Stimulated activated CD8-positive, alpha-beta memory T cell treated with anti-CD3 and anti-CD28 coated beads, Interleukin-7, amount 100 ng/mL, for 4 hours (primary cell): ENCODE measurements around the gene LPAR1.
"Not testable (repeated sequence)": the region's sequence is repeated elsewhere in the genome, so short reads cannot be mapped to it uniquely, and the experiment has no call there.

Experiments used
- DNase-seq, 2 donors: peaks; one replicate each; pipeline ENCODE4 v3.0.0-alpha.2; 2020; ENCODE audit warnings: low read depth in 2 of 2

Gene LPAR1

DNA sequence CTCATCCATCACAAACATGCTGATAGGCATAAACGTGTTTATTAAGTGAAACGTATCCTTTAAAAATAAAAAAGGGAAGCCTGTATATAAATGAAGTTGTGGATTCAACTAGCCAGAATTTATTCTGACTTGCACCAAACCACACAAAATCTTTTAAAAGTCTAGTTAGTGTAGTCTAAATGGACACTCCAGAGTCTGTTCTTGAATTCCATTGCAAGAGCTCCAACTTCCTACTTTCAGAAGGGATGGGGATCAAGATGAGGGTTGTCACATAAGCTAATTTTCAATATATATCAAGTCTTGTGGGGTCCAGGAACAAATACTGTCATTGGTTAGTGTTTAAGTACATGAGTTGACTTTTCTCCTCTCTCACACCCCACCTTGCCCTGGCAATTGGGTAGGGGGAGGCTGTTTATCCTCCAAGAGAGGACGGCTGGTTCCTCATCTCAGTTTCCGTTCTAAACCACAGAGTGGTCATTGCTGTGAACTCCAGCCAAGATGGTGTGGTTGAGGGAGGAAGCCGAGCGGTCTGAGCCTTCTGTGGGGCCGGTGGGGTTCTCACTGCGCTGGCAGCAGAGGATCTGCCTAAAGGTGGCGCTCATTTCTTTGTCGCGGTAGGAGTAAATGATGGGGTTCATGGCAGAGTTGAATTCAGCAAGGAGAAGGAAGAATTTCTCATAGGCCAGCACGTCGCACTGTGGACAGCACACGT is 163.2 kb downstream of the LPAR1 start:
- no peak for DNase-seq

DNA sequence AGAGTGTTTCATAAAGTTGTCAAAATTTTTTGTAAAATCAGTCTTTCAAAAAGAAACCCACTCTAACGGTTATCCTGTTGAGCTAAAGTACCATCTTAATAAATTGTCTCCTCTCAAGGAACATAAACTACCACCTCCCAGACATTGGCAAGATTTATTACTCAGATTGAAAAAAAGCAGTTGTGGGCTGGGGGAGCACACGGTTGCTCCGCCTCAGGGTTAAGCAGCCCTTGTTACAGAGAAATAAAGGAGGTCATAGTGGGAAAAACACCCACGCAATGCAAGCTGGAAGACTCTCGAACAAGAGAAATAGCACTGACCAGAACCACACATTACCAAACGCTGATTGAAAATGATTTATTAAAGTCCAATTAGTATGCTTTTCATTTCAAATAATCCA is 165.3 kb downstream of the LPAR1 start:
- DNase-seq = no peak

DNA sequence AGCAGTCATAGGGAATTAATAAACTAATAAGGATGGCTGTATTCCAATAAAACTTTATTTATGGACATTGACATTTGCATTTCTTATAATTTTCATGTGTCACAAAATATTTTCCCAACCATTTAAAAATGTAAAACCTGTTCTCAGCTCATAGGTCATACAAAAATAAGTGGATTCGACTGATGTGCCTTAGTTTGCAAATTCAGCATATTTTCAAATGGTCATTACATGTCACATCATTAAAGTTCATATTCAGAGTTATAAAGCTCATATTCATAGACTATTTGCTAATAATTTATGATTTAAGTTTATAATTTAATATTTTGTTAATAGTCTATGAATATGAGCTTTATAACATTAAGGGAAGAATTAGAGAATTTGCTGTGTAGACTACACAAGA is 166.5 kb downstream of the LPAR1 start:
- DNase-seq = no peak

DNA sequence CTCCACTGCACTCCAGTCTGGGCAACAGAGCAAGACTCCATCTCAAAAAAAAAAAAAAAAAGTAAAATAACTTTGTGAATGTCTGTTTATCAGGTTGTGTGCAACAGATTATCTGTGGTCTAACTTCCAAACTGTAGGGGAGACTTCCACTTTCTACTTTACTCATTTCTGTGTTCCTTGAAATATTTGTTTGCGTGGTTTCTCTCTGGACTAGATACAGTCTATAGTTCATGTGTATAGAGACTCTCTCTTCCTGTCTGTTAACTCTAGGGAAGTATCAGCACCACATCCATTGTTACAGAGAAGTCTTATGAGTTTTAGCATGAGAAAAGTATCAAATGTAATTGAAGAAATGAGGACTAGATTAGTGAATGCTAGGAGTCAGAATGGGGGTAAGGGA is 168.3 kb downstream of the LPAR1 start:
- no peak for DNase-seq

DNA sequence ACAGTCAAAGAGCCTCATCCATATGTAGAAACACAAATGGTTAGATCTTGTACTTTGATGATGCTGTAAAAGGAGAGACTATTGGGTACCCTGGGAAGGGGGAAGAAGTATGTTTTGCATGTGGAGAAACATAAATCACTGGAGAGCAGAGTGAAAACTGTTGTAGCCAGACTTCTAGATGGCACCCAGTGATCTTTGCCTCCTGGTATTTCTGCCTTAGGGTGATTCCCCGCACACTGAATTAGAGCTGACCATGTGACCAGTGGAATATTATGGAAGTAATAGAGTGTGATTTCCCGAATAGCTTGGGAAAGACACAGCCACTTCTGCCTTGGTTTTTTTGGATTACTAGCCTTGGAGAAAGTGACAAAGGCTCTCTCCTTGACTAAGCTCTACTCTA is 174.3 kb downstream of the LPAR1 start:
- DNase-seq = no peak

DNA sequence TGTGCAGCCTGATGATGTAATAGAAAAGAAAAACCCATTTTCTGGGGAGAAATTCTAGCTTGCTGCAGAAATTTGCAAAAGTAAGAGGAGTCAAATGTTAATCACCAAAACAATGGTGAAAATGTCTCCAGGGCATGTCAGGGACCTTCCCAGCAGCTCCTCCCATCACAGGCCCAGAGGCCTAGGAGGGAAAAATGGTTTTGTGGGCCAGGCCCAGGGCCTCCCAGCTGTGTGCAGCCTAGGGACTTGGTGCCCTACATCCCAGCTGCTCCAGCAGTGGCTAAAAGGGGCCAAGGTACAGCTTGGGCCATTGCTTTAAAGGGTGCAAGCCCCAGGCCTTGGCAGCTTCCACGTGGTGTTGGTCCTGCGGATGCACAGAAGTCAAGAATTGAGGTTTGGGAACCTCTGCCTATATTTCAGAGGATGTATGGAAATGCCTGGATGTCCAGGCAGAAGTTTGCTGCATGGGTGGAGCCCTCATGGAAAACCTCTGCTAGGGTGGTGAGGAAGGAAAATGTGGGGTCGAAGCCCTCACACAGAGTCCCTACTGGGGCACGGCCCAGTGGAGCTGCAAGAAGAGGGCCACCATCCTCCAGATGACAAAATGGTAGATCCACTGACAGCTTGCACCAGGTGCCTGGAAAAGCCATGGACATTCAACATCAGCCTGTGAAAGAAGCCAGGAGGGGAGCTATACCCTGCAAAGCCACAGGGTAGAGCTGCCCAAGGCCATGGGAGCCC is 176.7 kb downstream of the LPAR1 start:
- not testable (repeated sequence) for DNase-seq

DNA sequence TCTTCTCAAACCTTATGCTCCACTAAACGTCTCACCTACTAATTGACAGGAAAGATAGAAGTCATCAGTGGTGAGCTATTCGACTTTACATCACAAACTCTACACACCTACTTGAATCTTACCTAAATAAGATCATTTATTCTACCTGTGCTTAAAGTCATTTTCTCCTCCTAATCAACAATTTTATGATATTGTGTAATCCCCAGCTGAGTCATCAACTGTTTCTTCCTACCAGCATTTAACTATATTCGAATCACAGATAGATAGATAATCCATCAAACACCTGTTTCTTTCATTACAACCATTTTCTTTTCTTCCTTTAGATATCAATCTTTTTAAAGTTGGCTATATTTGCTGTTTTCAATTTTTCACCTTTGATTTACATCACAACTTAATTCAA is 181.5 kb downstream of the LPAR1 start:
- no peak for DNase-seq

DNA sequence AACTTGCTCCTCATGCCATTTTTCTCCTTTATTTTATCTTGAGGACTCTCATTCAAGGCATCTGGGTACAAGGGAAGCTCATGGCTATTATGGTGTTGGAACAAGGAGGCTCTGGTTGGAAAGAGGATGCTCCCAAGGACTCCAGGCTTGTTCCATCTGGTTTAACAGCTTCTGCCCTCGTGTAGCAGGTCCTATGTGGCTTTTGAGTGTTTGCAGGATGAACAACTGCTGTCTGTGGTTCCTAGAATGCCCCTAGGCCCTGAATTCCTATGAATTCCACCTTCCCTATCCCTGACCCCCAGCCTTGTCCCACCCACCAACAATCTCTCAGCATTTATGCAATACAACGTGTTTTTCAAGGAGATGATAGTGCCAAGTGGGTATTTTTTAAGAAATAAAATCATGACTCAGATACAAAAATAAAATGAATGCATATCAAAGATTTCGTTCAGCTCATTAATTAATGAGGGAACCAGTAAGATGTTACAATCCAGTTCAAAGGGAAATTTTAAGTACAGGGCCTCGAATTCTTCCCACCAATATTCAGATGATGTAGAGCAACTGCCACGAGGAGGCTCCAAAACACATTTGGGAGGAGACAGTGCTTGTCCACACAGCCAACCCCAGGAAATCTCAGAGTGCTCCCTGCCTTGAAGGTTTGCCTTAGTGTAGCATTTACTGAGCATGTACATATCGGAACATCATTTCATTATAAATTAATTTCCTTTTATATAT is 187.7 kb downstream of the LPAR1 start:
- no peak for DNase-seq

DNA sequence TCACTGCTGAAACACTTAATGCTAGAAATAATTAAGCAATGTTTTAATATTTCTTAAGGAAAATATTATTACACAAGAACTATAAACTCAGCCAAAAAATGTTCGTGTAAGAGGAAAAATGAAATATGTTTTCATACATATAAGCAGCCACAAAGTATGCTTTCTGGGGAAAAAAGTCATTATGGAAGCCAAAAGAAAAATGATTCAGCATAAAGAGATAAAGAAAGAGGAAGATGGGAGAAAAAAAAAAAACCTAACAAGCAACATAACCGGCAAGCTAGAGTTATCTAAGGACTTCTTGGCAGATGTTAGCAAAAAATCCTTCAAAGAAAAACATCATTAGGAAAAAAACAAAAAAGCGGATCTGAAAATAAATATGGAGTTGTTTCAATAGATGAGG is 190.6 kb downstream of the LPAR1 start:
- DNase-seq = no peak

DNA sequence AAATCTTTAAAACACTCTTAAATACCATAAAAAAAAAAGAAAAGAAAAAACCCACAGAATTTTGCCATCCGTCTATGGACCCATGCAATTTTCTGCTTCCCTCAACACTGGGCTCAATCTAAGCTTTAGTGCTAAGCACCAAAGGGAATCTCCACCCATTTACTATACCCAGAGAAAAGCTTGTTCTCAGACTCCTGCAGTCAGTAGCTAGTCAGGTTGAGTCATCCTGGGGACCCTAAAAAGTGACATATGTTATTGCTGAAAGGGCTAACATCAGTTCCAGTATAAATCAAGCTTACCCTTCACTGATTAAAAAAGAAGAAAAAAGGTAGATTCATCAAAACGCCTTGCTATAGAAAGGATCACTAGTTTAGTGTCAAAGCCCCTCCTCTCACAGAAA is 192.1 kb downstream of the LPAR1 start:
- DNase-seq = no peak

DNA sequence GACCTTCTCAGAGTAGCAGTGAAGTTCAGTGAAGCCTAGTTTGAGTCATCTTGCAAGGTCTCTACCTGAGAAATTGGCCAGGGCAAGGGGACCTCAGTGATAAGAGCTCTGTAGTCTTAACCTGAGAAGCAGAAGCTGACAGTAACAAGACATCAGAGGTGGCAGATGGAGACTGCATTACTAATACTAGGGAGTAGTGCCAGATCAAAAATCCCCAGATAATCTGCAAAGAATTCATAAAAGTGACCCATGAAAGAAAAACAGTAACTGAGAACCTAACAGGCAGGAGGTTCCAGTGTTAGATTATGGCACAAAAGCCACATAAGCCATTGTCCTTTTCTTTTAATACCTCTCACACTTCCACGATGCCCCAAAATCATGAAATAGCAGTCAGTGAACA is 194.1 kb downstream of the LPAR1 start:
- no peak for DNase-seq

DNA sequence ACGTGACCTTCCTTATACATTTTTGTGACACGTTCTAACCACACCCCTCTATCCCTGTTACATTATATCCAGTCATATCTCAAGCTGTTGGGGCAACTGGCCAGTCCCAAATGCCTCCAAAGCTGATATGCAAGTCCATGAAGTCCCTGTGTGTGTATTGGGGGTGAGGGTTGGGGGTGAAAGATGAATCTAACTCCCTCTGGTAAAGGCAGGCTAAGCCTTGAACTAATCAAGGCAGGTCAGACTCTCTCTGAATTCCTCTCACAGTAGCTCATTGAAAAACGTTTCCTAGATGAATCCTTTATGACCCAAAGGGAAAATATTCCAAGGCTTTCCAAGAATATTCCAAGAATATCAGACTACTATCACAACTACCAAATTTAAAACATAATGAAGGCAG is 195.3 kb downstream of the LPAR1 start:
- no peak for DNase-seq

DNA sequence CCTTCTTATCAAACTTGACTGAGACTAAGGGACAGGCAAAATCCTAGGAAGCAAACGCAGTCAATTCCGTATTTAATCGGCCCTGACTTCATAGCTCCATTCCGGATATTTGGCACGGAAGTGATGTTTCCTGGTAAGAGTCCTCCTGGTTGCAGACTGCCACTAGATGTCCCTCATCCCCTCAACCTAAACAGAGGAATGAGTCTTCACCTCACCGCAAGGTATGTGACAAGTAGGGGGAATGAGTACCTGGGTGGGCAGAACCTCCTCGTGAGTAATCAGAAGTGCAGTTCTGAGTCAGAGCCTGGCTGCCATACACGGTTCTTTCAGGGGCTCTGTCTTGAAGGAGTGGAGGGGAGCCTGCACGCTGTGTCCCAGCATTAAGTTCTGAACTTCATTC is 196.1 kb downstream of the LPAR1 start:
- DNase-seq = no peak

DNA sequence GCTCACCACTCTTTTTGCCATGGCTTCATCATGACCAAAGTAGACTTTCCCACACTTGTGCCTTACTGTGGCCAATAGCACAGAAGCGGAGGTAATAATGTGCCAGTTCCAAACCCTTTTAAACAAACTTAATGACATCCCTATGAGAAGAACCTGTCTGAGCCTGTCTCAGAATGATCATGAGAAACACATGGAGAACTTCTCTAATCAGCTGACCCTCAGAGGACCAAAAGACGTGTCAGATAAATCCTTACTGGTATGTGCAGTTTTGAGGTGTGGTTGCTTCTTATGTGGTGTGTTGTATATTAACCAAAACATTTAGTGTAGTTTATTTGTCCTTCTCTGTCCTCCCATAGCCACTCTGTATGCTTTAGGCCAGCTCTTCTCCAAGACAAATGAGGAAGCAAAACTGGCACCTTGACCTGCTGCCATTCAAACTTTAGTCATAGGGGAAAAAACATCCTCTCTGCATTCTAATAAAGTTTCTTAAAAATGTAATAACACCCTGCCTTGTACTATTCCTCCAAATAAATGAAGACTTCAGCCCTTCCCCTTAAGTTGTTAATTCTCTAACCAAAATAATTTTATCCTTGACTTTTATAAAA is 200.8 kb downstream of the LPAR1 start:
- no peak for DNase-seq

DNA sequence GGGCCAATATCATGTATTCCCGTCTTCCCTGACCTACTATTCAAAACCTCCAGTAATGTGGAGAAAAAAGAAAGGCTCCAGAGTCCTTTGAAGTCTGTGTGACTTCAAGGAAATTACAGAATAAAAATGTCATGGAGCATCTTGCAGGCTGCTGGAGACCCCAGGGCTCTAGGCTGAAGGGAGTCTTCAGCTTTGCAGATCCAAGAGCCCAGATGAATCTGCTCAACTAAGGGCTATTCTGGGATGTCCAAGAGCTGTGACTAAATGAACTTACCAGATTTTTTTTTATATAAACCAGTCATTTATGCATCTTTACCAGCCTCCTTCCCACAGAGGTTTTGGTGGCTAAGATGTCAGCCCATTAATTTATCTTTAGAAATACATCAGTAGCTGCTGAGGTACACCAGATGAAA is 202.4 kb downstream of the LPAR1 start:
- no peak for DNase-seq

DNA sequence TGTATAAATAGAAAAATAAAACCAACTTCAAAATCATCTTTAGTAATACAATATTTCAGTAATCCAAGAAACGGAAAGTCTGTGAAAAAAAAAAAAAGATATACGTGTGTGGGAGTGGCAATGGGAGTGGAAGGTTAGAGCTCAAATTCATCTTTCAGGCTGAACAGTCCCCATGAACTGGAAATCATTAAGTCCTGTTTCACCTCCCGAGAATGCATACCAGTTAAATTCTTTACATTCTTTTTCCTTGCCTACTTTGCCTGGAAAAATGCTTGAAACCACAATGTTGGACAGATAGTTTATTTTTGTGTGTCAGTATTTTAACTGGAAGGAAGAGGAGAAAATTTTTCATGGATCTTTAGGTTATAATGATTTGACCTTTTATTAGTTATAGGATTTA is 202.9 kb downstream of the LPAR1 start:
- DNase-seq = no peak

DNA sequence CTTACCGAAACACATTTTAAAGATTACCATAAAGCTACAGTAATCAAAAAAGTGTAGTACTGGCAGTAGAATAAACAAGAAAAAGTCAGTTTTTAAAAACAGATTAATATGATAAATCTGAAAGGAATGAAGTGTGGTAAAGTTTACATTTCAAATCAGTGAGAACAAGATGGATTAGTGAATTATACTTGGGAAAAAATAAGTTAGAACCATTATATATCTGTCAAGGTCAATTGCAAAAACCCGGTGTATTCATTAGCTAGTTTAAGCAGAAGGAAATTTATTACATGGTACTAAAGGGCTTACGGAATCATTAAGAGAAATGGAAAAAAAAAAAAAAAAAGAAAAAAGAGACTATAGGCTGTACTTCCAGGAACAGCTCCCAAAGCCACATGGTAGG is 205.3 kb downstream of the LPAR1 start:
- no peak for DNase-seq

DNA sequence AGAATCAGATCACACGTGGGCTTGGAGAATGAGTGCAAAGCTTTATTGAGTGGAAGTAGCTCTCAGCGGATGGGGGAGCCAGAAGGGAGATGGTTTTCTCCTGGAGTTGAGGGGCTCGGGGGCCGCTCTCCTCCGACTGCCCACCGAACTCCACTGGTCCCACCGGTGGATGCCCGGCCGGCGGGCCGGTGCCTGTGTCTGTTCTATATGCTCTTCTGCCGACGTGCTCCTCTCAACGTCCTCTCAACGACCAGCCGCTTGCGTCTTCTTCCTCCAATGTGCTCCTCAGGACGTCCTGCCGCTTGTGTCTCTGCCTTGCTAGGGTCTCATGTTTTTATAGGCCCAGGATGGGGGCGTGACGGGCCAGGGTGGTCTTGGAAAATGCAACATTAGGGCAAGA is 207.8 kb downstream of the LPAR1 start:
- no peak for DNase-seq

DNA sequence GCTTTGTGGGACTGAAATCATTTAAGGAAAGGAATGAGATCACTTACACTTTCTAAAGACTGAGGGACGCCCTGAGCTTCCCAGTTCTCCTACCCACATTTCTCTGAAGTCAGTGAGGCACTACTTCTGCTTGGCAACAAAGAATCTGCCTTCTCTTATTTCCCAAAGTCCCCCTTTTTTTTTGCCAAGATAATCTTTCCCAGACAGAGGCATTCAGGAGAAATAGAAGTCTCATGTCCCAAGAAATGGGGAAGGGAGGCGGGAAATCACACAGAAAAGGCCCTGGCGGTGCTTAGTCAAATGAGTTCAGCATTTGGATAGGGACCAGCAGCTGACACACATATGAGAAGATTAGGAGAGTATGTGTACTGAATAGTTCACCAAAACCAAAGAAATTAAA is 210.0 kb downstream of the LPAR1 start:
- no peak for DNase-seq

DNA sequence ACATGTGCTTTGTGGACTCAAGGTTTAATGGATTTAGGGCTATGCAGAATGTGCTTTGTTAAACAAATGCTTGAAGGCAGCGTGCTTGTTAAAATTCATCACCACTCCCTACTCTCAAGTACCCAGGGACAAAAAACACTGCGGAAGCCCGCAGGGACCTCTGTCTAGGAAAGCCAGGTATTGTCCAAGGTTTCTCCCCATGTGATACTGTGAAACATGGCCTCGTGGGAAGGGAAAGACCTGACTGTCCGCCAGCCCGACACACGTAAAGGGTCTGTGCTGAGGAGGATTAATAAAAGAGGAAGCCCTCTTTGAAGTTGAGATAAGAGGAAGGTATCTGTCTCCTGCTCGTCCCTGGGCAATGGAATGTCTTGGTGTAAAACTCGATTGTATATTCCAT is 211.9 kb downstream of the LPAR1 start:
- DNase-seq = not testable (repeated sequence)

DNA sequence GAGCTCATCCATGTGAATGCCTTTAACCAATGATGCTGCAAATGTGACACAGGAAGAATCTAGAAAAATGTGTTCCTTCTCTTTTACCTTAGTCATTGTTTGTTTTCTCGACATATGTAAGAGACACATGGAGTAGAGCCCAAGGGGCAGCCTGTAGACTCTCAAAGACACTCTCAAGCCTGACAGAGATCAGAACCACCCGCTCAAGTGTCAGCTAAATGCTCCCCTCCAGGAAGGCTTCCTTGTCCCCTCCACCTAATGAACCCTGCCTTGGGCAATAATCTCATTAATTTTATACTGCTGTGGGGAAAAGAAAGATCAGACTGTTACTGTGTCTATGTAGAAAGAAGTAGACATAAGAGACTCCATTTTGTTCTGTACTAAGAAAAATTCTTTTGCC is 212.3 kb downstream of the LPAR1 start:
- no peak for DNase-seq

DNA sequence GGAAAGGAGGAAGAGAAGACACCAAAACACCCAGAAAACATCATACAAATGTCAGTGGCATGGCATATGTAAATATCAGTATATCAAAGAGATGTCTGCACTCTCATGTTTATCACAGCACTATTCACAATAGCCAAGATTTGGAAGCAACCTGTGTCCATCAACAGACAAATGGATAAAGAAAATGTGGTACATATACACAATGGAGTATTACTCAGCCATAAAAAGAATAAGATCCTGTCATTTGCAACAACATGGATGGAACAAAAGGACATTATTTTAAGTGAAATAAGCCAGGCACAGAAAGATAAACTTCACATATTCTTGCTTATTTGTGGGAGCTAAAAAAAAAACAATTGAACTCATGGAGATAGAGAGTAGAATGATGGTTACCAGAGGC is 213.1 kb downstream of the LPAR1 start:
- DNase-seq = not testable (repeated sequence)
